ENCODE measurements around the gene NIPAL1. TPM values are rescaled to one million over a fixed set of nuclear protein-coding genes. Genes with fewer than 3 reads are reported as not detected.

Gene NIPAL1
- total RNA-seq, 1 experiment from 2014 or later, result 7.3 TPM

DNA sequence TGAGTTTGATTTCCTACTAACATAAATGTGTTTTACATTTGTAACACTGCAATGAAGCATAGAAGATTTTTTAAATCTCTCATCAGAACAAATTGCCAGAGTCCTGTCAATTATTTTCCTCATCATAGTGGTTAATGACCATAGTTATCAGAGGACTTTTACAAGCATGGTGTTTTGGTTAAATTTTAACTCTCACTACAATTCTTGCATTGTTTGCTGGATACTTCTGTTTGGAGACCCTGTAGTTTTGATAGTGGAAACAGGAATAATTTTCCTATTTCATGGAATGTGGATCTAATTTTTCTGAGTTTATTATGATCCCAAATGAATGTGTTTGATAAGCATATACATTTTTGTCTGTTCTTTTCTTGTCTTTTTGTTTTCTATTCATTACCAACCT lies 16.8 kb downstream of the NIPAL1 start:
- no peak for ATAC-seq
- H2AFZ ChIP-seq (ENCODE audit: low read length), result no peak overlapping the region
- POLR2A ChIA-PET (ENCODE audit: unreplicated experiment), result no interaction called here

DNA sequence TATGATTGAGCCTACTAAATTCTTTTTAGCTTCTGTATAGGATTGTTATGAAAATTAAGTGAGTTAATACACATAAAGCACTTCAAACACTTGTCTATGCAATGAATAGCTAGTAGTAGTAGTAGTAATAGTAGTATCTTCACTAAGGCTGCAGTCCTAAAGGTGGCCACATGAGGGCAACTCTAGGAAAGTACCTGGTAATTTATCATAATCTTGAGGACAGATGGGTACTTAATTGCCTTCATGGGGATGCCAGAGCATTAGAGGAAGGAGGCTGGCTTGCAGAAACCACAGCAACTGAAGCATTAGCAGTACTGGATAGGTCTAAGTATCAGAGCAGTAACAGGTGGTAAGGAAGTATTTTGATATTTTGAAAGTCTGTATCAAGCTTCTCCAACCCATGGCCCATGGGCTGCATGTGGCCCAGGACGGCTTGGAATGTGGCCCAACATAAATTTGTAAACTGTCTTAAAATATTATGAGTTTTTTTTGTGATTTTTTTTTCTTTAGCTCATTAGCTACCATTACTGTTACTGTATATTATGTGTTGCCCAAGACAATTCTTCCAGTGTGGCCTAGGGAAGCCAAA lies 17.3 kb downstream of the NIPAL1 start:
- peak; percentile 33; the same call in 1 of the 2 replicates for ATAC-seq
- no peak overlapping the region for H3K4me3 ChIP-seq (ENCODE audit: low read length)
- DNase-seq, result peak; percentile 61
- H3F3A ChIP-seq (ENCODE audit: low read length, unreplicated experiment), result no peaks in the 10 kb centered on the region
- H3K9ac ChIP-seq (ENCODE audit: low read length), result no peak overlapping the region
- H2AFZ ChIP-seq (ENCODE audit: low read length), result no peak overlapping the region
- TF ChIP-seq EZH2 (IDR thresholded peaks at IDR 0.05; ENCODE audit: low read length, unreplicated experiment), result no peak
- TF ChIP-seq, protein P1, sequence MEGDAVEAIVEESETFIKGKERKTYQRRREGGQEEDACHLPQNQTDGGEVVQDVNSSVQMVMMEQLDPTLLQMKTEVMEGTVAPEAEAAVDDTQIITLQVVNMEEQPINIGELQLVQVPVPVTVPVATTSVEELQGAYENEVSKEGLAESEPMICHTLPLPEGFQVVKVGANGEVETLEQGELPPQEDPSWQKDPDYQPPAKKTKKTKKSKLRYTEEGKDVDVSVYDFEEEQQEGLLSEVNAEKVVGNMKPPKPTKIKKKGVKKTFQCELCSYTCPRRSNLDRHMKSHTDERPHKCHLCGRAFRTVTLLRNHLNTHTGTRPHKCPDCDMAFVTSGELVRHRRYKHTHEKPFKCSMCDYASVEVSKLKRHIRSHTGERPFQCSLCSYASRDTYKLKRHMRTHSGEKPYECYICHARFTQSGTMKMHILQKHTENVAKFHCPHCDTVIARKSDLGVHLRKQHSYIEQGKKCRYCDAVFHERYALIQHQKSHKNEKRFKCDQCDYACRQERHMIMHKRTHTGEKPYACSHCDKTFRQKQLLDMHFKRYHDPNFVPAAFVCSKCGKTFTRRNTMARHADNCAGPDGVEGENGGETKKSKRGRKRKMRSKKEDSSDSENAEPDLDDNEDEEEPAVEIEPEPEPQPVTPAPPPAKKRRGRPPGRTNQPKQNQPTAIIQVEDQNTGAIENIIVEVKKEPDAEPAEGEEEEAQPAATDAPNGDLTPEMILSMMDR (conservative IDR thresholded peaks at IDR 0.05; ENCODE audit: low read depth, low read length), result peak; percentile 74
- TF ChIP-seq EZH2phosphoT487 (IDR thresholded peaks at IDR 0.05; ENCODE audit: borderline replicate concordance, low read length), result no peak
- H3K4me1 ChIP-seq (ENCODE audit: insufficient read depth, low read length), result peaks cover 11% of the 10 kb centered on the region
- POLR2A ChIA-PET (ENCODE audit: unreplicated experiment), result no interaction called here
- H4K20me1 ChIP-seq (ENCODE audit: low read length), result no peaks in the 10 kb centered on the region
- intact Hi-C loops (cut with micrococcal nuclease), result loop anchor here (2.0 kb wide), 1 partner anchor 53 kb away; no protein-coding TSS in a partner anchor
- peaks cover 13% of the 10 kb centered on the region for H3K36me3 ChIP-seq (ENCODE audit: low read depth, low read length)
- no peaks in the 10 kb centered on the region for H3K9me3 ChIP-seq (ENCODE audit: low read length)
- no peaks in the 10 kb centered on the region for H3K9me2 ChIP-seq (replicated peaks; ENCODE audit: low read length)
- BruUV-seq (replicated peaks), result no TSS peak
- no peaks in the 10 kb centered on the region for H3K79me2 ChIP-seq (ENCODE audit: low read length)
- no peak overlapping the region for H3K4me2 ChIP-seq (ENCODE audit: low read length)
- H3K27me3 ChIP-seq (ENCODE audit: low read length), result no peaks in the 10 kb centered on the region
- CTCF ChIA-PET, result no interaction called here
- H3K27ac ChIP-seq (ENCODE audit: low read length), result no peak overlapping the region

More for the DNA sequence above, 16.8 kb downstream of the NIPAL1 start:
- Histone ChIP-seq H3K4me1 (ENCODE audit: insufficient read depth, low read length) (peaks cover 11% of the 10 kb centered on the region), H3K36me3 (ENCODE audit: low read depth, low read length) (peaks cover 13% of the 10 kb centered on the region), H3K9me3 (ENCODE audit: low read length) (no peaks in the 10 kb centered on the region), H3K4me2 (ENCODE audit: low read length) (no peak overlapping the region), H3K27ac (ENCODE audit: low read length) (no peak overlapping the region), H3K79me2 (ENCODE audit: low read length) (no peaks in the 10 kb centered on the region), H3K9ac (ENCODE audit: low read length) (no peak overlapping the region), H3K9me2 (replicated peaks; ENCODE audit: low read length) (no peaks in the 10 kb centered on the region), H4K20me1 (ENCODE audit: low read length) (no peaks in the 10 kb centered on the region), H3K4me3 (ENCODE audit: low read length) (no peak overlapping the region), H3K27me3 (ENCODE audit: low read length) (no peaks in the 10 kb centered on the region), H3F3A (ENCODE audit: low read length, unreplicated experiment) (no peaks in the 10 kb centered on the region)
- CTCF ChIA-PET, result no interaction called here
- TF ChIP-seq EZH2 (IDR thresholded peaks at IDR 0.05; ENCODE audit: low read length, unreplicated experiment) (no peak), EZH2phosphoT487 (IDR thresholded peaks at IDR 0.05; ENCODE audit: borderline replicate concordance, low read length) (no peak)
- TF ChIP-seq, protein P1 (conservative IDR thresholded peaks at IDR 0.05; ENCODE audit: low read depth, low read length), result no peak
- DNase-seq, result no peak
- intact Hi-C loops (cut with micrococcal nuclease), result loop anchor here (2.0 kb wide), 1 partner anchor 53 kb away; no protein-coding TSS in a partner anchor
- no TSS peak for BruUV-seq (replicated peaks)

DNA sequence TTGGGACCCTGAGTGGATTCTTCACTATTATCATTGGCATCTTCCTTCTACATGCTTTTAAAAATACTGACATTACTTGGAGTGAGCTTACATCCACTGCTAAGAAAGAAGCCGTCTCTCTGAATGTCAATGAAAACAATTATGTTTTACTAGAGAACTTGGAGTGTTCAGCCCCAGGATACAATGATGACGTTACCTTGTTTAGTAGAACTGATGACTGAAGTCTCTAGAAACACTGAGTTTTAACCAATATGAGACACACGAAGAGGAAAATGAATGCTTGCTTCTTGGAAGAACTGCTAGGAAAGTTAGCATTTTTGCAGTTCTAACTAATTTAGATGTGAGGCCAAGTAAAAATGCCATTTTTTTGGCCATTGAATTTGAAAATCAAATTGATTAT lies 19.4 kb downstream of the NIPAL1 start:
- intact Hi-C loops (cut with micrococcal nuclease), result no loop called here
- Histone ChIP-seq H3K4me3 (ENCODE audit: low read length) (no peak overlapping the region), H3K9ac (ENCODE audit: low read length) (no peak overlapping the region), H3K79me2 (ENCODE audit: low read length) (no peaks in the 10 kb centered on the region), H4K20me1 (ENCODE audit: low read length) (no peaks in the 10 kb centered on the region), H3K4me1 (ENCODE audit: insufficient read depth, low read length) (peaks cover 11% of the 10 kb centered on the region), H3K9me3 (ENCODE audit: low read length) (no peaks in the 10 kb centered on the region), H3K9me2 (replicated peaks; ENCODE audit: low read length) (no peaks in the 10 kb centered on the region), H3K27ac (ENCODE audit: low read length) (no peak overlapping the region), H3F3A (ENCODE audit: low read length, unreplicated experiment) (no peaks in the 10 kb centered on the region), H2AFZ (ENCODE audit: low read length) (no peak overlapping the region), H3K36me3 (ENCODE audit: low read depth, low read length) (peaks cover 10% of the 10 kb centered on the region), H3K4me2 (ENCODE audit: low read length) (no peak overlapping the region), H3K27me3 (ENCODE audit: low read length) (no peaks in the 10 kb centered on the region)
- DNase-seq (no peak), ATAC-seq (no peak)
- BruUV-seq (replicated peaks), result no TSS peak
- ChIA-PET CTCF (no interaction called here), POLR2A (ENCODE audit: unreplicated experiment) (no interaction called here)
- no peak for TF ChIP-seq EZH2 (IDR thresholded peaks at IDR 0.05; ENCODE audit: low read length, unreplicated experiment)
- no peak for TF ChIP-seq EZH2phosphoT487 (IDR thresholded peaks at IDR 0.05; ENCODE audit: borderline replicate concordance, low read length)
- TF ChIP-seq, protein P1 (conservative IDR thresholded peaks at IDR 0.05; ENCODE audit: low read depth, low read length), result no peak

All from PC-3 (cell line).